MCF 10A (cell line): ENCODE results near the gene TRIM2. TPM values are rescaled to one million over a fixed set of nuclear protein-coding genes. Genes with fewer than 3 reads are reported as not detected.

ENCODE experiments used
- BruUV-seq: library from RNA; stranded (reverse); fragments of 400-500 nt; replicated peaks from 2 replicates; lab custom pipeline; 2021; lab: Mats Ljungman, UMichigan
- CTCF ChIA-PET: fragments of 300-600 bp; sonication (Branson Sonifier 250); formaldehyde crosslinking; extraction: SDS; loops from one replicate; lab custom pipeline; 2021; ENCODE audit warnings: antibody characterized with exemption, inconsistent platforms; lab: Yijun Ruan, JAX
- POLR2A ChIA-PET: fragments of 300-600, 350-650 bp; sonication (Branson Sonifier 250); formaldehyde crosslinking; extraction: SDS; loops from one replicate; lab custom pipeline; 2020; ENCODE audit warnings: antibody characterized with exemption, inconsistent platforms; lab: Yijun Ruan, JAX
- DNase-seq: peaks from one replicate; pipeline ENCODE4 v3.0.0-alpha.2; 2018; ENCODE audit not compliant: unreplicated experiment
- H3K27ac Mint-ChIP-seq: one replicate; pipeline ENCODE4 v1.8.0; 2022; ENCODE audit warnings: mild to moderate bottlenecking, low read depth, mixed read lengths; ENCODE audit not compliant: unreplicated experiment
- H3K27me3 Mint-ChIP-seq: one replicate; pipeline ENCODE4 v1.8.0; 2022; ENCODE audit warnings: mixed read lengths; ENCODE audit not compliant: insufficient read depth, unreplicated experiment
- H3K36me3 Mint-ChIP-seq: one replicate; pipeline ENCODE4 v1.8.0; 2022; ENCODE audit warnings: mild to moderate bottlenecking, moderate library complexity, mixed read lengths; ENCODE audit not compliant: insufficient read depth, unreplicated experiment
- H3K4me1 Mint-ChIP-seq: one replicate; pipeline ENCODE4 v1.8.0; 2022; ENCODE audit warnings: mixed read lengths; ENCODE audit not compliant: insufficient read depth, unreplicated experiment
- H3K4me3 Mint-ChIP-seq: one replicate; pipeline ENCODE4 v1.8.0; 2022; ENCODE audit warnings: mild to moderate bottlenecking, moderate library complexity, mixed read lengths; ENCODE audit not compliant: unreplicated experiment
- H3K9me3 Mint-ChIP-seq: one replicate; pipeline ENCODE4 v1.8.0; 2022; ENCODE audit warnings: mixed read lengths; ENCODE audit not compliant: unreplicated experiment
- CTCF ChIP-seq: fragments of 200-600 bp; IDR thresholded peaks from one replicate; pipeline ENCODE4 v1.8.0; 2022; ENCODE audit warnings: antibody characterized with exemption, mild to moderate bottlenecking; ENCODE audit not compliant: unreplicated experiment
- intact Hi-C: fragments of 100-400 bp; cut with micrococcal nuclease; formaldehyde crosslinking; loops from 2 replicates; pipeline ENCODE4 v1.14.1; 2022
- total RNA-seq: library from RNA; stranded (reverse); gene quantifications from 2 replicates; pipeline ENCODE4 v1.2.3, GENCODE V29; 2022

TRIM2 gene
- total RNA-seq, 1 experiment from 2014 or later, result 37.2 TPM

- TF ChIP-seq CTCF, result no peak
- H3K4me3 Mint-ChIP-seq, result no peak overlapping the region
- BruUV-seq, result no TSS peak
- CTCF ChIA-PET, result no interaction called here
- H3K27ac Mint-ChIP-seq, result no peak overlapping the region
- H3K9me3 Mint-ChIP-seq, result peaks cover 8% of the 10 kb centered on the region
- H3K27me3 Mint-ChIP-seq, result no peaks in the 10 kb centered on the region
- H3K36me3 Mint-ChIP-seq, result peaks cover 13% of the 10 kb centered on the region
- POLR2A ChIA-PET, result interaction anchor here (0.6 kb wide), 1 partner anchor 27 kb away, joined by 3 read pairs; no protein-coding TSS in a partner anchor
- DNase-seq, result no peak
- intact Hi-C loops, result no loop called here
- H3K4me1 Mint-ChIP-seq, result no peaks in the 10 kb centered on the region
These were observed 162.2 kb downstream of the TRIM2 start for GRCh38 chr4:153366486-153366885.

- Mint-ChIP-seq H3K36me3 (peaks cover 17% of the 10 kb centered on the region), H3K4me1 (no peaks in the 10 kb centered on the region), H3K27me3 (no peaks in the 10 kb centered on the region), H3K27ac (no peak overlapping the region), H3K9me3 (peaks cover 8% of the 10 kb centered on the region), H3K4me3 (no peak overlapping the region)
- intact Hi-C loops, result no loop called here
- TF ChIP-seq CTCF, result no peak
- DNase-seq, result no peak
- ChIA-PET POLR2A (interaction anchor here (0.6 kb wide), 1 partner anchor 27 kb away, joined by 3 read pairs; no protein-coding TSS in a partner anchor), CTCF (no interaction called here)
- no TSS peak for BruUV-seq
These were observed 162.8 kb downstream of the TRIM2 start for GRCh38 chr4:153367092-153367491.

GRCh38 chr4:153369021-153369420 lies 164.8 kb downstream of the TRIM2 start:
- H3K27ac Mint-ChIP-seq, result no peak overlapping the region
- no peak overlapping the region for H3K4me3 Mint-ChIP-seq
- no peak for DNase-seq
- no peaks in the 10 kb centered on the region for H3K4me1 Mint-ChIP-seq
- H3K9me3 Mint-ChIP-seq, result peaks cover 8% of the 10 kb centered on the region
- no TSS peak for BruUV-seq
- H3K36me3 Mint-ChIP-seq, result peaks cover 18% of the 10 kb centered on the region
- ChIA-PET POLR2A (no interaction called here), CTCF (interaction anchor here (0.6 kb wide), 1 partner anchor 25 kb away, joined by 3 read pairs; no protein-coding TSS in a partner anchor)
- H3K27me3 Mint-ChIP-seq, result no peaks in the 10 kb centered on the region
- intact Hi-C loops, result no loop called here
- no peak for TF ChIP-seq CTCF

- POLR2A ChIA-PET, result no interaction called here
- BruUV-seq, result no TSS peak
- Mint-ChIP-seq H3K27ac (no peak overlapping the region), H3K9me3 (no peaks in the 10 kb centered on the region), H3K4me3 (no peak overlapping the region), H3K4me1 (no peaks in the 10 kb centered on the region), H3K27me3 (no peaks in the 10 kb centered on the region), H3K36me3 (peaks cover 18% of the 10 kb centered on the region)
- DNase-seq, result no peak
- CTCF ChIA-PET, result no interaction called here
- no peak for TF ChIP-seq CTCF
- intact Hi-C loops, result no loop called here
These were observed 167.5 kb downstream of the TRIM2 start for GRCh38 chr4:153371701-153372234.
